ENCODE measurements around the gene COL6A2. TPM values are rescaled to one million over a fixed set of nuclear protein-coding genes. Genes with fewer than 3 reads are reported as not detected.

Gene COL6A2
- total RNA-seq, 1 experiment from 2014 or later = 15.0 TPM

DNA sequence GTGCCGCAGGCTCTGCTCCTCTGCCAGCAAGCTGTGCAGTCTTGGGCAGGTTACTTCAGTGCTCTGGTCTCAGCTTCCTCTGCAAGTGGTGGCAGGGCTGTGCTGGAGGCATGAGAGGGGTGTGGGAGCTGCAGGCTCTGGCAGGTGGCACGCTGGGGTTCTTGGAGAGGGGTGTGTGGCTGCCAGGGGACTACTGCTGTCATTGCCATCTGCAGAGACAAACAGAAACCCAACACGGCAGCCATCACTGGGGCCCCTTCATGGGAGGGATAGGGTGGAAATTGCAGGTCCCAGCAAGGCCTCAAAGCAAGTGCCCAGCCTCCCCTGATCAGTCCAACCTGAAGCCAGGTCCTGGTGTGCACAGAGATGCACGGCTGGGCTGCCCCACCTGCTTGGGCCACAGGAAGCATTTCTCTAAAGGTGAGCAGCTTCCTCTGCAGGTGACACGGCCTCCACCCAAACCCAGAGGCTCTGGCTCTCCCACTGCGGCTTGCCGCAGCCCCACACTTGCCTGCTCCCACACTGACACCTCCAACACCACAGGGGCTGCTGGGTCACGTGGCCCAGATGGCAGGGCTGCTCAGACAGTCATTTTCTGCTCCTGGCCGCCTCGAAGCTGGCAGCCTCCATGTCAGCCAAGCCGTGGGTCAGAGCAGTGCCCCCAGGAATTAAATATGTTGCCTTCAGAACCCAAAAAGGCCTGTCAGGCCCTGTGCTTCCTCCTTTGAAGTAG, 4.1 kb upstream of the COL6A2 start:
- no peak for DNase-seq (ENCODE audit: low spot score)
- no peak for TF ChIP-seq EZH2 (IDR thresholded peaks at IDR 0.05; ENCODE audit: borderline replicate concordance, low read depth, low read length, poor library complexity, severe bottlenecking)
- TF ChIP-seq, protein P1, sequence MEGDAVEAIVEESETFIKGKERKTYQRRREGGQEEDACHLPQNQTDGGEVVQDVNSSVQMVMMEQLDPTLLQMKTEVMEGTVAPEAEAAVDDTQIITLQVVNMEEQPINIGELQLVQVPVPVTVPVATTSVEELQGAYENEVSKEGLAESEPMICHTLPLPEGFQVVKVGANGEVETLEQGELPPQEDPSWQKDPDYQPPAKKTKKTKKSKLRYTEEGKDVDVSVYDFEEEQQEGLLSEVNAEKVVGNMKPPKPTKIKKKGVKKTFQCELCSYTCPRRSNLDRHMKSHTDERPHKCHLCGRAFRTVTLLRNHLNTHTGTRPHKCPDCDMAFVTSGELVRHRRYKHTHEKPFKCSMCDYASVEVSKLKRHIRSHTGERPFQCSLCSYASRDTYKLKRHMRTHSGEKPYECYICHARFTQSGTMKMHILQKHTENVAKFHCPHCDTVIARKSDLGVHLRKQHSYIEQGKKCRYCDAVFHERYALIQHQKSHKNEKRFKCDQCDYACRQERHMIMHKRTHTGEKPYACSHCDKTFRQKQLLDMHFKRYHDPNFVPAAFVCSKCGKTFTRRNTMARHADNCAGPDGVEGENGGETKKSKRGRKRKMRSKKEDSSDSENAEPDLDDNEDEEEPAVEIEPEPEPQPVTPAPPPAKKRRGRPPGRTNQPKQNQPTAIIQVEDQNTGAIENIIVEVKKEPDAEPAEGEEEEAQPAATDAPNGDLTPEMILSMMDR (conservative IDR thresholded peaks at IDR 0.05; ENCODE audit: low read depth, low read length) = no peak
- Histone ChIP-seq H3K27ac (ENCODE audit: low read depth, low read length, poor library complexity, severe bottlenecking) (no peak overlapping the region), H3K4me3 (ENCODE audit: low read depth, low read length, poor library complexity, severe bottlenecking) (no peak overlapping the region), H3K4me1 (ENCODE audit: insufficient read depth, low read length, poor library complexity, severe bottlenecking) (no peaks in the 10 kb centered on the region), H3K36me3 (ENCODE audit: insufficient read depth, low read length, poor library complexity, severe bottlenecking) (no peaks in the 10 kb centered on the region), H3K27me3 (replicated peaks; ENCODE audit: insufficient read depth, low read depth, low read length, poor library complexity) (no peaks in the 10 kb centered on the region), H3K9me3 (ENCODE audit: low read depth, low read length, poor library complexity, severe bottlenecking) (no peaks in the 10 kb centered on the region)
- no TSS peak for BruUV-seq (replicated peaks)
- ChIA-PET CTCF (no interaction called here), POLR2A (ENCODE audit: low non-redundant PET) (no interaction called here)
- intact Hi-C loops (cut with micrococcal nuclease; ENCODE audit: unreplicated experiment) = no loop called here

DNA sequence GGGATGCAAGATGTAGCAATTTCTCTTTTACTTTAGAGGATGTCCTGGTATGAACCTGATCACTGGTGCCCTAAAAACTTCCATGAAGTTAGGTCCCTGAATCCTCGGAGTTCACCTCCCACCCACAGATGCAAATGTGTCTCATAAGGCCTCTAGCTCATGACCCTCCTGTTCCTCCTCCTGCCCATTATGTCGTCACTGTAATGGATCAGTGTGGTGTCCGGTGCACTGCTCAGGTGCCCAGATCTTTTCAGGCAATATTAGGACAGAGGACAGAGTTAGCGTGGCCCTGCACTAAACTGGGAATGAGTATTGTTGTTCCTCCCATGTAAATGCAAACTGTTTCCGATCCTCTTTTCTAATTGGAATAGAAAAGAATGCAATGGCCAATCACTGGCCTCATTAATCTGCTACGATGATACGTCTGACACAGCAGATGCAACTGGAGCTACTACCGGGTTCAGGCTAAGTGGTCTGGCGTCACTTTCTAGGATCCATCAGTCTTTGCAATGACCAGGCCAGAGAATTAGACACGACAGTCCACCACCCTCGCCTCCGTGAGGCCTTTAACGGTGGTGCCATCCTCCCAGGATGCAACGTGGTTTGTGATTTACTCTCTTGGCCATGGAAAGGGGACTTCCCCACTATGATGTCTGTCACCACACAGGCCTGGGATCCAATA, 3.4 kb upstream of the COL6A2 start:
- intact Hi-C loops (cut with micrococcal nuclease; ENCODE audit: unreplicated experiment) = no loop called here
- CTCF ChIA-PET = no interaction called here
- DNase-seq (ENCODE audit: low spot score) = no peak
- BruUV-seq (replicated peaks) = no TSS peak
- Histone ChIP-seq H3K36me3 (ENCODE audit: insufficient read depth, low read length, poor library complexity, severe bottlenecking) (no peaks in the 10 kb centered on the region), H3K4me1 (ENCODE audit: insufficient read depth, low read length, poor library complexity, severe bottlenecking) (no peaks in the 10 kb centered on the region), H3K27ac (ENCODE audit: low read depth, low read length, poor library complexity, severe bottlenecking) (no peak overlapping the region), H3K4me3 (ENCODE audit: low read depth, low read length, poor library complexity, severe bottlenecking) (no peak overlapping the region), H3K9me3 (ENCODE audit: low read depth, low read length, poor library complexity, severe bottlenecking) (no peaks in the 10 kb centered on the region), H3K27me3 (replicated peaks; ENCODE audit: insufficient read depth, low read depth, low read length, poor library complexity) (no peaks in the 10 kb centered on the region)
- TF ChIP-seq EZH2 (IDR thresholded peaks at IDR 0.05; ENCODE audit: borderline replicate concordance, low read depth, low read length, poor library complexity, severe bottlenecking) = no peak
- TF ChIP-seq, protein P1 (conservative IDR thresholded peaks at IDR 0.05; ENCODE audit: low read depth, low read length) = no peak
- POLR2A ChIA-PET (ENCODE audit: low non-redundant PET) = no interaction called here

DNA sequence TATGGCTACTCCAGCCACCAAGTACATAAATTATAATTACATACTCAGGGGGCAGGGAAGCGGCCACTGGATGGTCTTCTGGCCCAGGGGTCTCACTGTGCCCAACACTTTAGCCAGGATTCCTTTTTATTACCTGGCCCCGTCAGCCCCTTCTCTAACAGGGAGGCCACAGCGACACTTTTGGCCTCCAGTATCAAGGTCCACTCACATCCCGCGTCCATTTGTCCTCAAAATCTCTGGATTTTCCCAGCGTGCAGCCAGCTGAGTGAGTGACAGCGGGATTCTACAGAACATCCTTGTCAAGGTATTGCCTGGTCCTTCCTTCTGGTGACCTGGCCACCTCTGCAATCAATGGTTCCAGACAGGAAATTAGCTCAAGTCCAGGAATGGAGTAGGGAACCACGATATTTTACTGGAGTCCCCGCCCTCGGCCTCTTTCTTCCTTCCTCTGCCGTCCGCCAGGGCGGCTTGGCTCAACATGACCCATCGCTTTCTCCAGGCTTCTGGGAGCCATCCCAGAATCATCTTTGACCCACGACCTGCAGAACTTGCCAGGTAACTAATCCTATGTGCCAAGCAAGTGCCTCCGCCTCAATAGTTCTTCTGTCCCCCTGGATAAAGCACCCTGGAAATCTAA, 2.7 kb upstream of the COL6A2 start:
- no TSS peak for BruUV-seq (replicated peaks)
- Histone ChIP-seq H3K9me3 (ENCODE audit: low read depth, low read length, poor library complexity, severe bottlenecking) (no peaks in the 10 kb centered on the region), H3K4me3 (ENCODE audit: low read depth, low read length, poor library complexity, severe bottlenecking) (no peak overlapping the region), H3K27me3 (replicated peaks; ENCODE audit: insufficient read depth, low read depth, low read length, poor library complexity) (no peaks in the 10 kb centered on the region), H3K36me3 (ENCODE audit: insufficient read depth, low read length, poor library complexity, severe bottlenecking) (no peaks in the 10 kb centered on the region), H3K27ac (ENCODE audit: low read depth, low read length, poor library complexity, severe bottlenecking) (no peak overlapping the region), H3K4me1 (ENCODE audit: insufficient read depth, low read length, poor library complexity, severe bottlenecking) (no peaks in the 10 kb centered on the region)
- ChIA-PET POLR2A (ENCODE audit: low non-redundant PET) (no interaction called here), CTCF (no interaction called here)
- DNase-seq (ENCODE audit: low spot score) = no peak
- intact Hi-C loops (cut with micrococcal nuclease; ENCODE audit: unreplicated experiment) = no loop called here
- no peak for TF ChIP-seq EZH2 (IDR thresholded peaks at IDR 0.05; ENCODE audit: borderline replicate concordance, low read depth, low read length, poor library complexity, severe bottlenecking)
- TF ChIP-seq, protein P1 (conservative IDR thresholded peaks at IDR 0.05; ENCODE audit: low read depth, low read length) = no peak
